H9 (cell line): Measurements from ENCODE around the gene FARS2. TPM values are rescaled to one million over a fixed set of nuclear protein-coding genes. Genes with fewer than 3 reads are reported as not detected.

Experiments used
- DNase-seq: peaks from one replicate; pipeline ENCODE4 v3.0.0-alpha.2; 2017
- H2AFZ ChIP-seq: one replicate; pipeline ENCODE4 v1.6.1; 2013; ENCODE audit warnings: mild to moderate bottlenecking, low read length, control low read depth, moderate library complexity
- H2AK5ac ChIP-seq: 2 replicates; pipeline ENCODE4 v1.6.1; 2013; ENCODE audit warnings: low read length, control low read depth, mixed read lengths; ENCODE audit not compliant: insufficient read length
- H2BK120ac ChIP-seq: one replicate; pipeline ENCODE4 v1.6.1; 2013; ENCODE audit warnings: low read depth, mild to moderate bottlenecking, low read length, control low read depth, inconsistent platforms; ENCODE audit not compliant: poor library complexity, severe bottlenecking
- H2BK12ac ChIP-seq: 2 replicates; pipeline ENCODE4 v1.6.1; 2013; ENCODE audit warnings: low read length, control low read depth, mixed read lengths, low read depth; ENCODE audit not compliant: insufficient read length
- H2BK15ac ChIP-seq: 2 replicates; pipeline ENCODE4 v1.6.1; 2013; ENCODE audit warnings: low read depth, low read length, control low read depth
- H2BK20ac ChIP-seq: one replicate; pipeline ENCODE4 v1.6.1; 2013; ENCODE audit warnings: low read depth, mild to moderate bottlenecking, low read length, control low read depth, inconsistent platforms; ENCODE audit not compliant: poor library complexity, severe bottlenecking
- H2BK5ac ChIP-seq: 2 replicates; pipeline ENCODE4 v1.6.1; 2013; ENCODE audit warnings: low read length, control low read depth, mixed read lengths; ENCODE audit not compliant: insufficient read length
- H3K14ac ChIP-seq: 2 replicates; pipeline ENCODE4 v1.6.1; 2013; ENCODE audit warnings: low read length, control low read depth; ENCODE audit not compliant: insufficient read depth
- H3K18ac ChIP-seq: 2 replicates; pipeline ENCODE4 v1.6.1; 2013; ENCODE audit warnings: low read depth, mild to moderate bottlenecking, mixed read lengths, low read length, control low read depth; ENCODE audit not compliant: insufficient read length
- H3K23ac ChIP-seq: 2 replicates; pipeline ENCODE4 v1.6.1; 2013; ENCODE audit warnings: low read length, control low read depth, mixed read lengths, low read depth; ENCODE audit not compliant: insufficient read length
- H3K23me2 ChIP-seq: 2 replicates; pipeline ENCODE4 v1.6.1; 2013; ENCODE audit warnings: low read depth, mild to moderate bottlenecking, mixed read lengths, low read length, control low read depth; ENCODE audit not compliant: insufficient read length, poor library complexity, severe bottlenecking
- H3K27ac ChIP-seq: 2 replicates; pipeline ENCODE4 v1.5.1; 2013; ENCODE audit warnings: low read length, control low read depth, mixed read lengths, low read depth; ENCODE audit not compliant: insufficient read length
- H3K27me3 ChIP-seq: 2 replicates; pipeline ENCODE4 v1.6.1; 2013; ENCODE audit warnings: low read length, control low read depth, inconsistent platforms; ENCODE audit not compliant: insufficient read depth
- H3K4ac ChIP-seq: 2 replicates; pipeline ENCODE4 v1.6.1; 2013; ENCODE audit warnings: low read depth, mild to moderate bottlenecking, control low read depth, inconsistent platforms, low read length, moderate library complexity
- H3K4me1 ChIP-seq: 2 replicates; pipeline ENCODE4 v1.6.1; 2013; ENCODE audit warnings: low read length, control low read depth, inconsistent platforms; ENCODE audit not compliant: insufficient read depth
- H3K4me2 ChIP-seq: 2 replicates; pipeline ENCODE4 v1.6.1; 2013; ENCODE audit warnings: low read length, control low read depth, mixed read lengths; ENCODE audit not compliant: insufficient read length, insufficient read depth
- H3K56ac ChIP-seq: 2 replicates; pipeline ENCODE4 v1.6.1; 2013; ENCODE audit warnings: low read depth, mild to moderate bottlenecking, mixed read lengths, low read length, control low read depth; ENCODE audit not compliant: insufficient read length
- H3K79me1 ChIP-seq: 2 replicates; pipeline ENCODE4 v1.6.1; 2013; ENCODE audit warnings: low read depth, mild to moderate bottlenecking, moderate library complexity, low read length, control low read depth, inconsistent platforms; ENCODE audit not compliant: insufficient read depth, poor library complexity, severe bottlenecking
- H3K79me2 ChIP-seq: 2 replicates; pipeline ENCODE4 v1.6.1; 2013; ENCODE audit warnings: low read length, control low read depth, inconsistent platforms; ENCODE audit not compliant: insufficient read depth
- H3K9ac ChIP-seq: 2 replicates; pipeline ENCODE4 v1.6.1; 2013; ENCODE audit warnings: low read length, control low read depth, mixed read lengths; ENCODE audit not compliant: insufficient read length; ENCODE audit errors: extremely low read depth
- H3K9me3 ChIP-seq: one replicate; pipeline ENCODE4 v1.6.1; 2013; ENCODE audit warnings: low read depth, low read length, inconsistent platforms; ENCODE audit not compliant: control insufficient read depth
- H3T11ph ChIP-seq: one replicate; pipeline ENCODE4 v1.6.1; 2013; ENCODE audit warnings: mild to moderate bottlenecking, low read length, control low read depth, inconsistent platforms
- H4K20me1 ChIP-seq: one replicate; pipeline ENCODE4 v1.6.1; 2013; ENCODE audit not compliant: control insufficient read depth, insufficient read length, insufficient read depth
- H4K5ac ChIP-seq: 2 replicates; pipeline ENCODE4 v1.6.1; 2013; ENCODE audit warnings: low read depth, mild to moderate bottlenecking, mixed read lengths, low read length, control low read depth; ENCODE audit not compliant: insufficient read length
- H4K8ac ChIP-seq: replicated peaks from 2 replicates; pipeline ENCODE4 v1.6.1; 2013; ENCODE audit warnings: low read length, control low read depth, mixed read lengths, low read depth; ENCODE audit not compliant: insufficient read length
- H4K91ac ChIP-seq: 2 replicates; pipeline ENCODE4 v1.6.1; 2013; ENCODE audit warnings: low read depth, mild to moderate bottlenecking, moderate library complexity, mixed read lengths, low read length, control low read depth; ENCODE audit not compliant: insufficient read length
- H3K27ac Mint-ChIP-seq, 3 experiments: 2 replicates in 2 of 3; 3 replicates in 1 of 3; pipeline ENCODE4 v1.8.0; 2020 to 2021; ENCODE audit warnings: mixed read lengths in 3 of 3, mild to moderate bottlenecking in 1 of 3, moderate library complexity in 1 of 3
- H3K27me3 Mint-ChIP-seq: 2 replicates; pipeline ENCODE4 v1.8.0; 2021; ENCODE audit warnings: low read depth, mild to moderate bottlenecking, moderate library complexity, mixed read lengths
- H3K36me3 Mint-ChIP-seq, 3 experiments: 2 replicates in 2 of 3; 3 replicates in 1 of 3; pipeline ENCODE4 v1.8.0; 2020 to 2021; ENCODE audit warnings: low read depth in 3 of 3, mixed read lengths in 3 of 3; ENCODE audit not compliant: insufficient read depth in 1 of 3
- H3K4me1 Mint-ChIP-seq, 2 experiments: 2 replicates each; pipeline ENCODE4 v1.8.0; 2020; ENCODE audit warnings: mixed read lengths in 2 of 2
- H3K4me3 Mint-ChIP-seq, 2 experiments: 2 replicates in 1 of 2; 3 replicates in 1 of 2; pipeline ENCODE4 v1.8.0; 2020 to 2021; ENCODE audit warnings: mild to moderate bottlenecking in 2 of 2, mixed read lengths in 2 of 2, moderate library complexity in 1 of 2
- H3K9me3 Mint-ChIP-seq, 2 experiments: 2 replicates in 1 of 2; 3 replicates in 1 of 2; pipeline ENCODE4 v1.8.0; 2020; ENCODE audit warnings: mild to moderate bottlenecking in 2 of 2, mixed read lengths in 2 of 2, moderate library complexity in 1 of 2
- WGBS: extraction: QIAGEN DNeasy Blood & Tissue Kit; methylation state at CpG from one replicate; pipeline ENCODE4 v1.1.7; 2013; ENCODE audit warnings: missing lambda C conversion rate, low lambda C conversion rate, mixed read lengths; ENCODE audit not compliant: insufficient read length; ENCODE audit errors: extremely low coverage; 5-methylcytosine and 5-hydroxymethylcytosine counted together
- total RNA-seq: library from RNA; stranded (reverse); gene quantifications from 2 replicates; pipeline ENCODE4 v1.2.1, GENCODE V29; 2021
- TF ChIP-seq, protein P1 (sequence below): fragments of 200-600 bp; sonication (generic); conservative IDR thresholded peaks from 3 replicates; pipeline ENCODE4 v1.8.0; 2021; ENCODE audit warnings: antibody characterized with exemption, mild to moderate bottlenecking

FARS2 gene
- total RNA-seq, 1 experiment from 2014 or later, result 8.5 TPM

DNA sequence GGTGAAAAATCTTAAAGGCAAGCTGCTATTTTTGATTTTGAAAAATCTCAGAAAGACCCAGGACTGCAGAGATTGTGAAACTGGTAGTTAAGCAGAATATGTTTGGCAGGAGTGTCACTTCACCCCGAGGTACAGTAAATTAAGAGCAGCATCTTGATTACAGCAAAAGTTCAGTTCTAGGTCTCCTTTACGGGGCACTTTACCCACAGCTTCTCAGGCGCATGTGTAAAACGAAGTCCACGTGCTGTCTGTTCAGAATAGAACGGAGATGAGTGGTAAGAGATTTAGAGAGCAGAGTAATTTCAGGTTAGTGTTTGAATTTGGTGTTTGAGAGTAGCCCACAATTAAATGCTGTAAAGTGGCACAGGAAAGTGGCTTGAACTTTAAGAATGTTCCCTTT, 84.0 kb downstream of the FARS2 start:
- H4K91ac ChIP-seq, result no peak overlapping the region
- no peak overlapping the region for H3K27ac ChIP-seq
- H3K23ac ChIP-seq, result no peak overlapping the region
- H3K27me3 Mint-ChIP-seq, result no peaks in the 10 kb centered on the region
- H2BK5ac ChIP-seq, result no peak overlapping the region
- H2BK12ac ChIP-seq, result no peak overlapping the region
- H3T11ph ChIP-seq, result no peak overlapping the region
- H2AFZ ChIP-seq, result no peak overlapping the region
- H3K56ac ChIP-seq, result no peak overlapping the region
- no peaks in the 10 kb centered on the region for H3K79me1 ChIP-seq
- H3K4me1 Mint-ChIP-seq, result peaks cover 5 to 8% of the 10 kb centered on the region in 2 experiments; a peak in 3 of 4 replicates
- TF ChIP-seq, protein P1, sequence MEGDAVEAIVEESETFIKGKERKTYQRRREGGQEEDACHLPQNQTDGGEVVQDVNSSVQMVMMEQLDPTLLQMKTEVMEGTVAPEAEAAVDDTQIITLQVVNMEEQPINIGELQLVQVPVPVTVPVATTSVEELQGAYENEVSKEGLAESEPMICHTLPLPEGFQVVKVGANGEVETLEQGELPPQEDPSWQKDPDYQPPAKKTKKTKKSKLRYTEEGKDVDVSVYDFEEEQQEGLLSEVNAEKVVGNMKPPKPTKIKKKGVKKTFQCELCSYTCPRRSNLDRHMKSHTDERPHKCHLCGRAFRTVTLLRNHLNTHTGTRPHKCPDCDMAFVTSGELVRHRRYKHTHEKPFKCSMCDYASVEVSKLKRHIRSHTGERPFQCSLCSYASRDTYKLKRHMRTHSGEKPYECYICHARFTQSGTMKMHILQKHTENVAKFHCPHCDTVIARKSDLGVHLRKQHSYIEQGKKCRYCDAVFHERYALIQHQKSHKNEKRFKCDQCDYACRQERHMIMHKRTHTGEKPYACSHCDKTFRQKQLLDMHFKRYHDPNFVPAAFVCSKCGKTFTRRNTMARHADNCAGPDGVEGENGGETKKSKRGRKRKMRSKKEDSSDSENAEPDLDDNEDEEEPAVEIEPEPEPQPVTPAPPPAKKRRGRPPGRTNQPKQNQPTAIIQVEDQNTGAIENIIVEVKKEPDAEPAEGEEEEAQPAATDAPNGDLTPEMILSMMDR, result no peak
- H3K4me2 ChIP-seq, result no peak overlapping the region
- H3K9ac ChIP-seq, result no peak overlapping the region
- H2AK5ac ChIP-seq, result no peak overlapping the region
- no peak overlapping the region for H2BK120ac ChIP-seq
- H3K18ac ChIP-seq, result no peak overlapping the region
- no peak overlapping the region for H4K5ac ChIP-seq
- no peaks in the 10 kb centered on the region for H3K27me3 ChIP-seq
- no peaks in the 10 kb centered on the region; a peak in 2 of 7 replicates for H3K36me3 Mint-ChIP-seq
- H2BK15ac ChIP-seq, result no peak overlapping the region
- H4K8ac ChIP-seq, result no peak overlapping the region
- no peaks in the 10 kb centered on the region for H3K9me3 ChIP-seq
- peak overlapping the region in 1 of 3 experiments; percentile 29; a peak in 1 of 7 replicates for H3K27ac Mint-ChIP-seq
- H2BK20ac ChIP-seq, result no peak overlapping the region
- no peaks in the 10 kb centered on the region for H3K4me1 ChIP-seq
- H3K14ac ChIP-seq, result no peak overlapping the region
- no CpG with 5 or more reads among the region's 6 CpGs for WGBS
- H4K20me1 ChIP-seq, result no peaks in the 10 kb centered on the region
- no peak overlapping the region for H3K4me3 Mint-ChIP-seq
- no peaks in the 10 kb centered on the region for H3K23me2 ChIP-seq
- H3K9me3 Mint-ChIP-seq, result peaks cover 3 to 5% of the 10 kb centered on the region in 2 experiments; a peak in 2 of 5 replicates
- no peak overlapping the region for H3K4ac ChIP-seq
- no peaks in the 10 kb centered on the region for H3K79me2 ChIP-seq
- DNase-seq, result no peak
